Measurements from ENCODE around the gene HSPH1.

DNA sequence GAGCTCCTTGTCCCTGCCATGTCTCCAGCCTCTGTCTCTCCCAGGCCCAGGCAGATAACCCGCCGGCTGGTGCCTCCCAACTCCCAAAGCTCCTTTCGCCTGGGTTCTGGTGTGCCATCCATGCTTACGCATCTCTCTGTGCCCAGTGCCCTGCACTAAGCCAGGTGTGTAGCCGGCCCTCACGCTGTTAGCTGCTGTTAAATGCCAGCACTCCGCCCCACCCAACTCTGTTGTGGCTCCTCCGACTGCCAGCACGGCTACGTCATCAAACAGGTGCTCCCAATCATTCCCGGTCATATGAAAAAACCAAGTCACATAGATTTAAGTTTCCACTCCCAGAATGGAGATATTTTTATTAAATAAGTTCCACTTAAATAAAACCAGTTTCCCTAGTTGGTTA lies 7.0 kb upstream of the HSPH1 start:
- TF ChIP-seq POLR2A (IDR thresholded peaks at IDR 0.05) (no peak), CTCF (IDR thresholded peaks at IDR 0.05) (no peak)

Data from adrenal gland (tissue), 5 donors.